ENCODE results near the gene COX10.

DNA sequence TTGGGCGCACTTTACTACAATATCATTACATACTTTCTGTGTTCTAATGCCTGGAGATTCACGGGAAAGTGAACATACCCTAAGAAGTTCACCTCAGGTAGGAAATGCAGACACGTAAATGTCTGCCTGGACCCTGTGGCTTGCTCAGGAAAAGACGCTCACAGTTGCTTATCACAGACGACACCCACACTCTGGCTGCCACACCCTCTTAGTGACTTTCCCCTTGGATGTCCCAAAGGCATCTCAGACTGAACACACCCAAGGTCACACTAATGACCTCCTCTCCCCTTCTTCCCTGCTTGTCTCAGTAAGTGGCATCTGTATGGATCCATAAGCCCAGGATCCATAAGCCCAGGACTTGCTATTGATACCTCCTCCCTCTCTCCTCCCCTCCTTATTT is 134.8 kb downstream of the COX10 start:
- TF ChIP-seq POLR2A (IDR thresholded peaks at IDR 0.05) (no peak), CTCF (IDR thresholded peaks at IDR 0.05) (no peak)
